COLO668 (cell line): ENCODE data around the gene NBR1.
"Not testable (repeated sequence)": the region's sequence is repeated elsewhere in the genome, so short reads cannot be mapped to it uniquely, and the experiment has no call there.

ENCODE experiments used
- DNase-seq: peaks from one replicate; lab custom pipeline; 2025; ENCODE audit not compliant: unreplicated experiment; lab: John Stamatoyannopoulos, UW

Gene NBR1

GRCh38 chr17:43155666-43156065 is 15.3 kb upstream of the NBR1 start:
- DNase-seq = no peak

GRCh38 chr17:43159232-43159631 is 11.8 kb upstream of the NBR1 start:
- DNase-seq = not testable (repeated sequence)

- DNase-seq = not testable (repeated sequence)
Observed at GRCh38 chr17:43159957-43160356, 11.1 kb upstream of the NBR1 start.

- DNase-seq = not testable (repeated sequence)
Observed at GRCh38 chr17:43165971-43166370, 5.0 kb upstream of the NBR1 start.

- peak; percentile 30 for DNase-seq
Observed at GRCh38 chr17:43169561-43170139, 1.4 kb upstream of the NBR1 start.

GRCh38 chr17:43170140-43170765 is 761 bp upstream of the NBR1 start:
- DNase-seq = peak; percentile 83

- peak; percentile 0 for DNase-seq
Observed at GRCh38 chr17:43171586-43172487, 823 bp downstream of the NBR1 start.

- DNase-seq = no peak
Observed at GRCh38 chr17:43175213-43176118, 4.5 kb downstream of the NBR1 start.

GRCh38 chr17:43176119-43176570 is 5.1 kb downstream of the NBR1 start:
- DNase-seq = no peak

- no peak for DNase-seq
Observed at GRCh38 chr17:43183921-43184320, 12.9 kb downstream of the NBR1 start.

GRCh38 chr17:43186656-43187055 is 15.6 kb downstream of the NBR1 start:
- not testable (repeated sequence) for DNase-seq

GRCh38 chr17:43193251-43193650 is 22.2 kb downstream of the NBR1 start:
- no peak for DNase-seq

GRCh38 chr17:43199633-43200032 is 28.6 kb downstream of the NBR1 start:
- DNase-seq = no peak

GRCh38 chr17:43200127-43200526 is 29.1 kb downstream of the NBR1 start:
- no peak for DNase-seq

GRCh38 chr17:43203013-43203412 is 32.0 kb downstream of the NBR1 start:
- DNase-seq = not testable (repeated sequence)

GRCh38 chr17:43210576-43210975 is 39.6 kb downstream of the NBR1 start:
- no peak for DNase-seq

- DNase-seq = no peak
Observed at GRCh38 chr17:43211123-43211479, 40.1 kb downstream of the NBR1 start.

GRCh38 chr17:43211480-43212402 is 40.7 kb downstream of the NBR1 start, which contains the start of gene TMEM106A:
TMEM106A (plus strand) TSS chr17:43211875; CDS start chr17:43213042, 1,167 bp downstream.
- no peak for DNase-seq

GRCh38 chr17:43212641-43213490 is 41.9 kb downstream of the NBR1 start:
- no peak for DNase-seq
